H1 (cell line): ENCODE results near the gene NEBL. TPM values are rescaled to one million over a fixed set of nuclear protein-coding genes. Genes with fewer than 3 reads are reported as not detected.

Source experiments
- CTCF ChIA-PET: fragments of 300-600 bp; sonication (Branson Sonifier 250); formaldehyde crosslinking; loops from one replicate; lab custom pipeline; 2021; ENCODE audit not compliant: partially characterized antibody; lab: Charles Lee
- POLR2A ChIA-PET: fragments of 300-600 bp; sonication (Branson Sonifier 250); formaldehyde crosslinking; loops from one replicate; lab custom pipeline; 2021; ENCODE audit warnings: inconsistent platforms; ENCODE audit not compliant: partially characterized antibody; lab: Charles Lee
- DNase-seq, 2 experiments: peaks; one replicate each; pipeline versions ENCODE4 v3.0.0 to v3.0.0-alpha.2; 2010 to 2022; ENCODE audit warnings: low spot score in 2 of 2, low read depth in 1 of 2, mixed read lengths in 1 of 2
- FAIRE-seq: peaks from 2 replicates; lab custom pipeline; 2011; peaks lifted over from hg19 to GRCh38; lab: Jason Lieb, UNC
- H2AFZ ChIP-seq: 2 replicates; pipeline ENCODE4 v1.8.1; 2012; ENCODE audit warnings: low read length, inconsistent platforms
- H2AK5ac ChIP-seq: 2 replicates; pipeline ENCODE4 v1.6.1; 2013; ENCODE audit warnings: low read depth, low read length
- H2BK120ac ChIP-seq: replicated peaks from 2 replicates; pipeline ENCODE3; 2013; ENCODE audit warnings: low read depth, low read length, inconsistent platforms
- H2BK12ac ChIP-seq: 2 replicates; pipeline ENCODE4 v1.6.1; 2013; ENCODE audit warnings: low read depth, low read length
- H2BK15ac ChIP-seq: 2 replicates; pipeline ENCODE4 v1.6.1; 2013; ENCODE audit warnings: low read length
- H2BK20ac ChIP-seq: 2 replicates; pipeline ENCODE4 v1.6.1; 2013; ENCODE audit warnings: low read length
- H2BK5ac ChIP-seq: 2 replicates; pipeline ENCODE4 v1.6.1; 2013; ENCODE audit warnings: low read depth, low read length
- H3K14ac ChIP-seq: 2 replicates; pipeline ENCODE4 v1.6.1; 2013; ENCODE audit warnings: inconsistent platforms; ENCODE audit not compliant: insufficient read length
- H3K18ac ChIP-seq: 2 replicates; pipeline ENCODE4 v1.6.1; 2013; ENCODE audit warnings: low read length; ENCODE audit errors: extremely low read depth
- H3K23ac ChIP-seq: 2 replicates; pipeline ENCODE4 v1.6.1; 2013; ENCODE audit warnings: inconsistent platforms; ENCODE audit not compliant: insufficient read length
- H3K23me2 ChIP-seq: 2 replicates; pipeline ENCODE4 v1.6.1; 2013; ENCODE audit warnings: low read depth, low read length
- H3K27ac ChIP-seq: 2 replicates; pipeline ENCODE4 v1.6.1; 2011; ENCODE audit warnings: low read depth, low read length, inconsistent platforms
- H3K27me3 ChIP-seq, 4 experiments: replicated peaks in 1 of 4; 1 replicate in 1 of 4; 2 replicates in 3 of 4; pipeline versions ENCODE4 v1.6.1 to v1.8.1; 2011 to 2013; ENCODE audit warnings: low read length in 3 of 4, mild to moderate bottlenecking in 3 of 4, inconsistent platforms in 2 of 4, mixed read lengths in 2 of 4, moderate library complexity in 1 of 4; ENCODE audit not compliant: control insufficient read depth in 3 of 4, insufficient read depth in 3 of 4; ENCODE audit errors: extremely low read depth in 1 of 4
- H3K36me3 ChIP-seq, 4 experiments: 2 replicates each; pipeline versions ENCODE4 v1.6.1 to v1.8.1; 2011 to 2013; ENCODE audit warnings: mild to moderate bottlenecking in 4 of 4, low read length in 3 of 4, moderate library complexity in 2 of 4, control low read depth in 1 of 4, inconsistent platforms in 1 of 4; ENCODE audit not compliant: insufficient read depth in 4 of 4, control insufficient read depth in 2 of 4
- H3K4ac ChIP-seq: replicated peaks from 2 replicates; pipeline ENCODE3; 2013; ENCODE audit warnings: low read length, low read depth, mixed read lengths, inconsistent platforms; ENCODE audit not compliant: insufficient read length
- H3K4me1 ChIP-seq, 4 experiments: replicated peaks in 1 of 4; 1 replicate in 1 of 4; 2 replicates in 3 of 4; pipeline versions ENCODE4 v1.6.1 to v1.8.1; 2011 to 2013; ENCODE audit warnings: low read length in 3 of 4, inconsistent platforms in 2 of 4, mixed read lengths in 1 of 4; ENCODE audit not compliant: insufficient read depth in 4 of 4, control insufficient read depth in 3 of 4
- H3K4me2 ChIP-seq, 2 experiments: 2 replicates each; pipeline versions ENCODE4 v1.6.1 to v1.8.1; 2011 to 2013; ENCODE audit warnings: low read depth in 2 of 2, low read length in 2 of 2, control low read depth in 1 of 2, inconsistent platforms in 1 of 2, mild to moderate bottlenecking in 1 of 2; ENCODE audit not compliant: insufficient read depth in 1 of 2
- H3K4me3 ChIP-seq, 4 experiments: fragments of 200-600, 300-600 bp in 1 of 4; sonication (generic), shearing (Covaris generic), sonication (Bioruptor Twin) in 1 of 4; 2 replicates each; pipeline versions ENCODE4 v1.5.1 to v1.8.1; 2011 to 2016; ENCODE audit warnings: low read length in 4 of 4, low read depth in 3 of 4, control low read depth in 2 of 4, inconsistent platforms in 2 of 4, mild to moderate bottlenecking in 2 of 4, mixed read lengths in 1 of 4, moderate library complexity in 1 of 4; ENCODE audit not compliant: insufficient read depth in 2 of 4; ENCODE audit errors: extremely low read depth in 1 of 4
- H3K56ac ChIP-seq: replicated peaks from 2 replicates; pipeline ENCODE3; 2013; ENCODE audit warnings: low read depth, mild to moderate bottlenecking, mixed read lengths, low read length, inconsistent platforms; ENCODE audit not compliant: insufficient read length
- H3K79me1 ChIP-seq: 2 replicates; pipeline ENCODE4 v1.6.1; 2013; ENCODE audit warnings: low read depth, low read length, control low read depth
- H3K79me2 ChIP-seq, 2 experiments: 2 replicates each; pipeline versions ENCODE4 v1.6.1 to v1.8.1; 2012 to 2013; ENCODE audit warnings: low read length in 2 of 2, mild to moderate bottlenecking in 2 of 2, inconsistent platforms in 1 of 2; ENCODE audit not compliant: insufficient read depth in 2 of 2, control insufficient read depth in 1 of 2
- H3K9ac ChIP-seq, 4 experiments: replicated peaks in 1 of 4; 1 replicate in 1 of 4; 2 replicates in 3 of 4; pipeline versions ENCODE4 v1.6.1 to v1.8.1; 2011 to 2013; ENCODE audit warnings: low read depth in 3 of 4, low read length in 3 of 4, control low read depth in 2 of 4, mild to moderate bottlenecking in 2 of 4, moderate library complexity in 2 of 4, inconsistent platforms in 1 of 4; ENCODE audit errors: extremely low read depth in 1 of 4
- H3K9me3 ChIP-seq, 2 experiments: 2 replicates each; pipeline versions ENCODE4 v1.6.1 to v1.8.1; 2012 to 2013; ENCODE audit warnings: mild to moderate bottlenecking in 2 of 2, moderate library complexity in 2 of 2, control low read depth in 1 of 2, inconsistent platforms in 1 of 2, low read depth in 1 of 2, low read length in 1 of 2, mixed read lengths in 1 of 2; ENCODE audit not compliant: insufficient read depth in 2 of 2
- H4K20me1 ChIP-seq, 2 experiments: replicated peaks in 1 of 2; 2 replicates each; pipeline versions ENCODE3 to v1.8.1; 2011 to 2013; ENCODE audit warnings: inconsistent platforms in 2 of 2, low read length in 2 of 2, mild to moderate bottlenecking in 1 of 2; ENCODE audit not compliant: insufficient read depth in 2 of 2, control insufficient read depth in 1 of 2
- H4K5ac ChIP-seq: 2 replicates; pipeline ENCODE4 v1.6.1; 2013; ENCODE audit warnings: low read length, low read depth, mixed read lengths, inconsistent platforms; ENCODE audit not compliant: insufficient read length
- H4K8ac ChIP-seq: 2 replicates; pipeline ENCODE4 v1.8.0; 2013; ENCODE audit warnings: mild to moderate bottlenecking, moderate library complexity, low read length, inconsistent platforms; ENCODE audit not compliant: insufficient read depth; ENCODE audit errors: extremely low read depth
- H4K91ac ChIP-seq: replicated peaks from 2 replicates; pipeline ENCODE3; 2013; ENCODE audit warnings: low read length, mixed read lengths, inconsistent platforms; ENCODE audit not compliant: insufficient read length
- BACH1 ChIP-seq: IDR thresholded peaks from 2 replicates; pipeline ENCODE4 v1.6.1; 2012; ENCODE audit warnings: low read length, improper control_type of control experiment
- CBX5 ChIP-seq: fragments of 300-800, 300-1000 bp; sonication (generic); IDR thresholded peaks from 2 replicates; pipeline ENCODE4 v1.7.1; 2016; ENCODE audit warnings: antibody characterized with exemption, low read length, low read depth
- CTBP2 ChIP-seq: IDR thresholded peaks from 2 replicates; pipeline ENCODE4 v1.7.0; 2011; ENCODE audit warnings: borderline replicate concordance, mild to moderate bottlenecking, moderate library complexity, mixed read lengths, low read length; ENCODE audit not compliant: insufficient read depth, insufficient read length
- HDAC2 ChIP-seq, 2 experiments: fragments of 300-600 bp in 1 of 2; sonication (generic) in 1 of 2; IDR thresholded peaks; 2 replicates each; pipeline ENCODE4 v1.6.1; 2011 to 2012; ENCODE audit warnings: low read depth in 2 of 2, low read length in 2 of 2, mild to moderate bottlenecking in 2 of 2, moderate library complexity in 2 of 2, borderline replicate concordance in 1 of 2, inconsistent platforms in 1 of 2
- NRF1 ChIP-seq: IDR thresholded peaks from 2 replicates; pipeline ENCODE4 v1.6.1; 2011; ENCODE audit warnings: mild to moderate bottlenecking, low read depth, low read length, improper control_type of control experiment
- POLR2A ChIP-seq, 2 experiments: IDR thresholded peaks; 1 replicate in 1 of 2; 2 replicates in 1 of 2; pipeline ENCODE4 v1.6.1; 2011; ENCODE audit warnings: low read depth in 2 of 2, low read length in 2 of 2, mild to moderate bottlenecking in 2 of 2; ENCODE audit errors: control extremely low read depth in 1 of 2
- RAD21 ChIP-seq, 2 experiments: IDR thresholded peaks in 1 of 2; conservative IDR thresholded peaks in 1 of 2; 2 replicates each; pipeline ENCODE4 v1.6.1; 2011; ENCODE audit warnings: low read depth in 2 of 2, low read length in 2 of 2, improper control_type of control experiment in 1 of 2, inconsistent platforms in 1 of 2, mild to moderate bottlenecking in 1 of 2, moderate library complexity in 1 of 2
- SAP30 ChIP-seq: fragments of 300-600 bp; sonication (generic); IDR thresholded peaks from 2 replicates; pipeline ENCODE4 v1.7.1; 2012; ENCODE audit warnings: low read length, moderate library complexity, mild to moderate bottlenecking, inconsistent platforms; ENCODE audit not compliant: insufficient read depth, insufficient replicate concordance
- SIN3A ChIP-seq, 2 experiments: IDR thresholded peaks in 1 of 2; conservative IDR thresholded peaks in 1 of 2; 2 replicates each; pipeline ENCODE4 v1.6.1; 2011 to 2012; ENCODE audit warnings: low read length in 2 of 2, improper control_type of control experiment in 1 of 2, low read depth in 1 of 2, mild to moderate bottlenecking in 1 of 2
- TAF7 ChIP-seq: optimal IDR thresholded peaks from 2 replicates; pipeline ENCODE3; 2011; ENCODE audit warnings: low read depth, mild to moderate bottlenecking, inconsistent platforms, low read length, moderate library complexity, borderline replicate concordance
- WGBS, 2 experiments: shearing (Covaris generic) in 1 of 2; methylation state at CpG; one replicate each; pipeline versions ENCODE4 v1.1.6 to v1.1.7; 2013 to 2015; ENCODE audit warnings: low lambda C conversion rate in 2 of 2, mixed read lengths in 2 of 2, inconsistent platforms in 1 of 2, low coverage in 1 of 2, missing lambda C conversion rate in 1 of 2; ENCODE audit not compliant: insufficient replicate concordance in 2 of 2, insufficient coverage in 1 of 2, insufficient read length in 1 of 2; ENCODE audit errors: extremely low coverage in 1 of 2, missing lambda C conversion rate in 1 of 2; 5-methylcytosine and 5-hydroxymethylcytosine counted together
- polyA plus RNA-seq, 7 experiments: library from polyadenylated mRNA; depleted of rRNA in 3 of 7; stranded (reverse) in 5 of 7; unstranded in 2 of 7; fragments of >200 nt in 5 of 7; fragments of 200-250 nt in 2 of 7; gene quantifications; 1 replicate in 5 of 7; 2 replicates in 1 of 7; 4 replicates in 1 of 7; pipeline versions ENCODE4 v1.2.1 to v1.2.3, GENCODE V29; 2011 to 2013; ENCODE audit warnings: missing spikeins in 2 of 7, mixed read lengths in 2 of 7
- total RNA-seq: library from RNA; stranded (reverse); fragmentation: NEBNext Ultra II Directional; extraction: Animal tissue kit (Norgen Biotek cat#: 25700); gene quantifications from 2 replicates; pipeline ENCODE4 v1.2.1, GENCODE V29; 2021

NEBL gene
- total and polyA plus RNA-seq, 2 of the 8 experiments (the other 6 are each of a cell fraction or from before 2014, with no cell fraction given): 7.5 to 10.5 TPM

DNA sequence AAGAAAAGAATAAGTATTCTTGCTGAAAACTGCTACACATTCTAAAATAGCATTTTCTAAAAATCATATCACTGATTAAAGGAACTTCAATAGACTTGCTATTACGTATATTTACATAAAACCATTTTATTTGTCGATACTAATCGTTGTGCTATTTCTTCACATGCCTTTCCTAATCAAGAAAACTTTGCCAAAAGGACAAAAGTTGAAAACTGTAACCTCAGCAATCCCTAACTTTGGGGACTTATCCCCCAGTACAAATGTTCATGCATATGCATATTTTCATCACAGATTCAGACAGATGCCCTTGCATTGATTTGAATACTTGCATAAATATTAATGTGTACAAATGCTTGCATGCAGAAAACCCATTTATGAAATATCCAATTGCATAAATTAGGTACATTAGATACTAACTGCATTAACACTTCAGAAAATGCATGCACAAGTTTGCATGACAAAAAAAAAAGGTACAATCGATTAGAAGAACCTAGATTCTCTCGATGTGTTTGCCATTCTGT is 35.6 kb upstream of the NEBL start:
- DNase-seq: no peak
- Histone ChIP-seq H3K79me2 (no peaks in the 10 kb centered on the region), H2AFZ (no peak overlapping the region), H3K4me3 (no peak overlapping the region), H3K4me2 (no peak overlapping the region), H3K79me1 (no peaks in the 10 kb centered on the region), H3K36me3 (no peaks in the 10 kb centered on the region), H3K27me3 (no peaks in the 10 kb centered on the region), H2BK20ac (no peak overlapping the region), H3K18ac (no peak overlapping the region), H4K5ac (no peak overlapping the region), H2AK5ac (no peak overlapping the region), H4K8ac (no peak overlapping the region), H3K23ac (no peak overlapping the region), H3K4me1 (no peaks in the 10 kb centered on the region), H2BK12ac (no peak overlapping the region)
- ChIA-PET CTCF (no interaction called here), POLR2A (no interaction called here)
- TF ChIP-seq TAF7: no peak
- TF ChIP-seq RAD21 (IDR thresholded peaks at IDR 0.05 in 1 of 2, conservative IDR thresholded peaks at IDR 0.05 in 1 of 2; ENCODE audit: low read depth in 2 of 2, low read length in 2 of 2): no peak
- TF ChIP-seq POLR2A (IDR thresholded peaks at IDR 0.05; ENCODE audit: control extremely low read depth in 1 of 2, low read depth in 2 of 2, low read length in 2 of 2): no peak
- no peak for TF ChIP-seq CTBP2
- TF ChIP-seq BACH1: no peak
- TF ChIP-seq CBX5: no peak
- no peak for TF ChIP-seq HDAC2 (IDR thresholded peaks at IDR 0.05; ENCODE audit: borderline replicate concordance in 1 of 2, low read depth in 2 of 2, low read length in 2 of 2)
- no peak for TF ChIP-seq SIN3A (conservative IDR thresholded peaks at IDR 0.05 in 1 of 2, IDR thresholded peaks at IDR 0.05 in 1 of 2; ENCODE audit: low read depth in 1 of 2, low read length in 2 of 2)
- no peak for TF ChIP-seq SAP30
- TF ChIP-seq NRF1: no peak
- TF ChIP-seq, all 59 proteins: peak for 0
- no peak for FAIRE-seq
- H3K14ac ChIP-seq: no peak overlapping the region
- no peak overlapping the region for H3K4ac ChIP-seq
- no peaks in the 10 kb centered on the region for H4K20me1 ChIP-seq
- H3K27ac ChIP-seq: no peak overlapping the region
- H2BK15ac ChIP-seq: no peak overlapping the region
- H4K91ac ChIP-seq: no peak overlapping the region
- H3K9me3 ChIP-seq: peaks cover 3 to 9% of the 10 kb centered on the region in 2 experiments
- H3K56ac ChIP-seq: no peak overlapping the region
- no peaks in the 10 kb centered on the region for H3K23me2 ChIP-seq
- WGBS, 2 experiments: 95% methylated on average over 5 of the region's 5 CpGs; no CpG with 5 or more reads in 1 of the 2 experiments
- no peak overlapping the region for H2BK5ac ChIP-seq
- H2BK120ac ChIP-seq: no peak overlapping the region
- H3K9ac ChIP-seq: no peak overlapping the region
